Uterine smooth muscle cell (primary cell): ENCODE measurements around the gene OR8U1. TPM values are rescaled to one million over a fixed set of nuclear protein-coding genes. Genes with fewer than 3 reads are reported as not detected.

Source experiments
- total RNA-seq: library from RNA; depleted of rRNA; stranded (reverse); fragments of >200 nt; gene quantifications from 2 replicates; pipeline ENCODE4 v1.2.3, GENCODE V29; 2014

Gene OR8U1
- not detected in 2 replicates for total RNA-seq

GRCh38 chr11:56375324-56375723, at the start of gene OR8U1:
Gene OR8U1, plus strand, starts transcription at chr11:56375624. Its CDS starts 0 bp downstream, at chr11:56375624.

GRCh38 chr11:56345739-56346138, 29.7 kb upstream of the OR8U1 start, which contains the start of gene OR8K1:
Gene OR8K1, plus strand, starts transcription at chr11:56346039. Its CDS starts 0 bp downstream, at chr11:56346039.

GRCh38 chr11:56353991-56354390, 21.4 kb upstream of the OR8U1 start, which contains the start of gene OR8J1:
Gene OR8J1, plus strand, starts transcription at chr11:56354291. Its CDS starts 5,956 bp downstream, at chr11:56360247.

GRCh38 chr11:56412396-56412795, 37.0 kb downstream of the OR8U1 start, which contains the start of gene OR5AL1:
Gene OR5AL1, plus strand, starts transcription at chr11:56412696.

Other genes starting within 250 kb of the OR8U1 start
- gene OR8J3, start 235.4 kb upstream of the OR8U1 start, total RNA-seq: not detected in 2 replicates
- not detected in 2 replicates for gene OR8K5, start 215.3 kb upstream of the OR8U1 start, total RNA-seq
- not detected in 2 replicates for gene OR5J2, start 199.0 kb upstream of the OR8U1 start, total RNA-seq
- gene OR5T2, start 141.4 kb upstream of the OR8U1 start, total RNA-seq: not detected in 2 replicates
- gene OR5T3, start 123.4 kb upstream of the OR8U1 start, total RNA-seq: not detected in 2 replicates
- gene OR5T1, start 101.5 kb upstream of the OR8U1 start, total RNA-seq: not detected in 2 replicates
- not detected in 2 replicates for gene OR8H1, start 83.4 kb upstream of the OR8U1 start, total RNA-seq
- gene OR8K3, start 60.5 kb upstream of the OR8U1 start, total RNA-seq: not detected in 2 replicates
- gene OR8K1, start 29.6 kb upstream of the OR8U1 start, total RNA-seq: not detected in 2 replicates
- gene OR8J1, start 21.3 kb upstream of the OR8U1 start, total RNA-seq: not detected in 2 replicates
- gene OR5AL1, start 37.1 kb downstream of the OR8U1 start, total RNA-seq: not detected in 2 replicates
- gene OR5M3, start 97.7 kb downstream of the OR8U1 start, total RNA-seq: not detected in 2 replicates
- not detected in 2 replicates for gene OR5M8, start 115.7 kb downstream of the OR8U1 start, total RNA-seq
- gene OR5M11, start 167.6 kb downstream of the OR8U1 start, total RNA-seq: not detected in 2 replicates
- gene OR5M10, start 202.1 kb downstream of the OR8U1 start, total RNA-seq: not detected in 2 replicates
- gene OR5M1, start 239.2 kb downstream of the OR8U1 start, total RNA-seq: not detected in 2 replicates